DMS79 (cell line): ENCODE data around the gene POLR2I.
A peak's percentile ranks its signal among the peaks of the same experiment; 100 is the strongest.
"Not testable (repeated sequence)": the region's sequence is repeated elsewhere in the genome, so short reads cannot be mapped to it uniquely, and the experiment has no call there.

ENCODE experiments used
- DNase-seq: peaks from one replicate; lab custom pipeline; 2025; lab: John Stamatoyannopoulos, UW

Gene POLR2I

DNA sequence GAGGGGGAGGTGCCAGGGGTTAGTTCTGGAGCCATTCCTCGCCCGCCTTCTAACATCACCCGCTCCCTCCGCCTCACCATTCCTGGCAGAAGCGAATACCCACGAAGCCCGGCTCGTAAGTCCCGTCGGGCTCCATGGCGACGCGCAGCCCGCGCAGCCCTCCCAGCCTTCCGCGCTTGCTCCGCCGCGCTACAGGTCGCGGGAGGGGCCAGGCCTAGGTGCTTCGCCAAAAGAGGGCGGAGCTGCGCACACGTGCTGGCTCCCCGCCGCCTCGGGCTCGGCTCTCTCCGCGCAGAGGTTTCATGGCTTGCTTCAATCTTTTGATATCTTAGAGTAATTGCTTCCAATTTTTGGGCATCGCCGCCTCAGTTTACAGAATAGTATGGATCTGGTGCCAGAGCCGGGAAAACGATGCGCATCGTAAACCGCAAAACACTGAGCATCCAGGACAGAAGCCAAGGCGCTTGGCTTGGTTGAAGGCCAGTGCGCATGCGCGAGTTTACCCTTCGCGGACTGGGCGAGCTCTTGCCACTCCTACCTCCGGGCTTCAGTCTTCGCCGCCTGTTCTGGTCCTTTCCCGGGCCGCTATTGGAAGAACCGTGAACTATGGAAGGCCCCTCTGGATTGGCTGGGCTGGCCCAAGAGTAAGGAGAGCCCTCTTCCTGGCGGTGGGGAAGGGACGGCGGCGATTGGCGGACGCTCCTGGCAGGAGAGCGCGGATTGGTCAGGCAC, at the start of gene POLR2I:
Gene POLR2I (minus strand): TSS at position 155 of the 732 bp plus-strand sequence. CDS start 19 bp downstream, at position 136.
- peak; percentile 99 for DNase-seq

DNA sequence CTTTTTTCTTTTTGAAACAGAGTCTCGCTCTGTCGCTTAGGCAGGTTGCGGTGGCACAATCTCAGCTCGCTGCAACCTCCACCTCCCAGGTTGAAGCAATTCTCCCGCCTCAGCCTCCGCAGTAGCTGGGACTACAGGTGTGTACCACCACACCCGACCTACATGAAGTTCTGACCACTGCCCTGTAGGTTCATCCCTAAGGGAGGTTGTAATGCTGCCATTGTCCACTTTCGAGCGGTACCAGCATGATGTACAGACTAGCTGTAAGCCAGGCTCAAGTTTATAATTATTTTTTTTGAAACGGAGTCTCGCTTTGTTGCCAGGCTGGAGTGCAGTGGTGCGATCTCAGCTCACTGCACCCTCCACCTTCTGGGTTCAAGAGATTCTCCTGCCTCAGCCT, 49.1 kb upstream of the POLR2I start:
- no peak for DNase-seq

DNA sequence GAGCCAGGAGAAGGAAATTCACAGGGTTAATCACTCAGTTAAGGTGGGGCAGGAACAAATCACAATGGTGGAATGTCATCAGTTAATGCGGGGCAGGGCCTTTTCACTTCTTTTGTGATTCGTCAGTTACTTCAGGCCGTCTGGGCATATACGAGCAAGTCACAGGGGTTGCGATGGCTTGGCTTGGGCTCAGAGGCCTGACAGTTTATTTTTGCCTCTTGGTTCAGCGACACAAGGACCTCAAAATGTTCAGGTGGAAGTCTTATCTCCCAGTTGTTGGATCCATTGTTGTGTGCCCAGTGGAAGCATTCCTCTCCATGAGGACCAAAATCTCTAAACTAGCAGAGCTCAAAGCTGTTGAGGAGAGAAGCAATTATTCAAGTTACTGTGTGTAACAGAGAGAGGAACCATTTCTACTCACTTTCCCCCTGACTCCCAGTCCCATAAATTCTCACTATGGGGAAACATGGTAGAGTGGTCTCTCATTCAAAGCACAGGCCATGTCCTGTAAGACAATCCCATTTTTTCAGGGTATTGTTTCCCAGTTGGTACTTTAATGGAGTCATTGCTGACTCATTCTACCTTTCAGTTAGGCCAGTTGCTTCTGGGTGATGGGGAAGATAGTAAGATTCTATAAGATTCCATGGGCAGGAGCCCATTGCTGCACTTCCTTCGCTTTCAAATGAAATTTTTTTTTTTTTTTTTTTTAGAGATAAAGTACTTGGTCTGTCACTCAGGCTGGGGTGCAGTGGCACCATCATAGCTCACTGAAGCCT, 46.3 kb upstream of the POLR2I start:
- no peak for DNase-seq

DNA sequence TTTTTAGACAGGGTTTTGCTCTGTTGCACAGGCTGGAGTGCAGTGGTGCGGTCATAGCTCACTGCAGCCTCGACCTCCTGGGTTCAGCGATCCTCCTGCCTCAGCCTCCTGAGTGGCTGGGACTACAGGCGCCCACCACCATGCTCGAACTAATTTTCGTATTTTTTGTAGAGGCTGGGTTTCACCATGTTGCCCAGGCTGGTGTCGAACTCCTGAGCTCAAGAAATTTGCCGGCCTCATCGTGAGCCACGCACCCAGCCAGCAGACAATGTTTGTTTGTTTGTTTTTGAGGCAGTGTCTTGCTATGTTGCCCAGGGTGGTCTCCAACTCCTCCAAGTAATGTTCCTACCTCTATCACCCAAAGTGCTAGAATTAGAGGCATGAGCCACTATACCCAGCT, 38.5 kb upstream of the POLR2I start:
- no peak for DNase-seq

DNA sequence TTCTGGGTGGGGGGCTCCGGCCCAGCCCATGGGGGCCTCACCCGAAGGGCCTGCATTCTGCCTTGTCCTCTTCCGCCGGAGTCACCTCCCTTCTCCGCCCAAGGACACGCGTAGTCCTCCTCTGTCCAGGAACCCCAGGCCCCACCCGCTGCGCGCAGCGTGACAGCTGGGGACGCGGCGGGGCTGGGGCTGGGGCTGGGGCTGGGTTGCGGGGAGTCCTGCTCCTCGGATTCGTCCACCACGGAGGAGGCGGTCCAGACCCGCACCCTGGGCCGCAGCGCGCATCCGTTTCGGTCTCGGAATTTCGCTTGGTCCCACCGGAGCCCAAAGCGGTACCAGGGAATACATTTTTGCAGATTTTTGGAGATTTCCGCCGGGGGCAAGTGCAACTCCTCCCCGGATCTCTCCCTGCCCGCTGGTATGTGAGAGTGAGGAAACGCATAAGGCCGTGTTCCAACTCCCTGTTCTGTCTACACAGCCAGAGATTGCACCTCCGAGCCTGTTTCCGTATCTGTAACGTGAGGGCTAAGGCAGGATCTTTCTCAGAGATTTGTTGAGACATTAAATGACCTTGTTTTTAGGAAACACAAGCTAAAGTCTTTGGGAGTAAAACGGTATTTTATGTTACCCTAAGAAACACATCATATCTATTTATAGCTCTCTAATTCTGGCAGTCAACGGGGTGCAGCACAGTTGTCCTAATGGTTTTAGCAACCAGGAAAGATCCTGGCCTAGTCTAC, 37.8 kb upstream of the POLR2I start, which contains the start of gene COX7A1:
Gene COX7A1 (minus strand): TSS at position 96 of the 740 bp plus-strand sequence. CDS start 40 bp downstream, at position 56.
- DNase-seq: no peak

DNA sequence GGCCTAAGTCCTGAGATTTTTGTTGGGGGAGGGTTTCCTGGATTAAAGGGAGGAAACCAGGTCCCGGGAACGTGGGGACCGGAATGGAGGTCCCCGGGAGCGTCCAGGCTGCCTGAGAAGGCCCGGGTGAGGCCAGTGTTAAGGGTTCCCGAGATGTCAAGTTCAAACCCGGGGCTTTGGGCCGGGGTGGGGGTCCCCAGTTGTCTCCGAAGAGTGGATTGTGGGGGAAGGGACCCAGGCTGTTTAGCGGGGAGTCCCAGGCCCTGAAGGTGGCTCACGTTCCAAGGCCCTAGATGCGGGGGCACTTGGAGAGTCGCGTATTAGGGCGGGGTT, 37.3 kb upstream of the POLR2I start:
- DNase-seq: no peak

DNA sequence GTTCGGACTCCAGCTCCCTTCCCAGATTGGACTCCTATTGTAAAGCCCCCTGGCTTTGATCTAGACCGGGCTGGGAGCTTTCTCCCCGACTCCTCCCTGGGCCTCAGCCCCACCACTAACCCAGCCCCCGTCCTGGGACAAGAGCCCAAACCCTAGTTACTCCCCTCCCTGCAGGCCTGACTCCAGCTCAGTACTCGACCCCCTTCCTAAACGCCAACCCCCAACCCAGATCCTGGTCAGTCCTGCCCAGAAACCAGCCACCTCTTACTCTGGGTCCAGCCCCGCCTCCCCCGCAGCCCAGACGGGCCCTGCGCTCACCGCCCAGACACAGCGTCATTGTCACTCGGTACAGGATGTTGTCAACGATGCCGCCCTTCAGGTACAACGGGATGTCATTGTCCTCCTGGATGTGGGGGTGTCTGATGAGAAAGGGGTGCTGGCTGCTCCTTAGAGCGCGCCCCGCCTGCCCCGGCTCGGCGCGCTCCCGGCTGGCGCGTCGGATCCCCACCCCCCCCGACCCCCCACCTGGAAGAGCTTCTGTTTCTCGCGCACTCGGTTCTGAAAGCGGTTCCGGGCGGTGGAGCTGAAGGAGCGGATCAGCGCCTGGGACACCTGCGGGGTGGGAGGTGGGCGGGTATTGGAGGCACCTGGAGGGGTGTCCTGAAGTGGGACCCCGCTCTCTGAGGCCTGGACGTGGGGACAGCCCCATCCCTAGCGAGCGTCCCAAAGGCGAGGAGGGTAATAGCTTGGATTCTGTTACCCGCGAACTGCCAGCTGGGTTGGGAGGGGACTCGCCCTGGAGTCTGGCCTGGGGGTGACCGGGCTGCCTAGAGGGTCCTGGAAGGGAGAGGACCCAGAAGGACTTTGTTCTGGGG, 36.7 kb upstream of the POLR2I start:
- DNase-seq: no peak

DNA sequence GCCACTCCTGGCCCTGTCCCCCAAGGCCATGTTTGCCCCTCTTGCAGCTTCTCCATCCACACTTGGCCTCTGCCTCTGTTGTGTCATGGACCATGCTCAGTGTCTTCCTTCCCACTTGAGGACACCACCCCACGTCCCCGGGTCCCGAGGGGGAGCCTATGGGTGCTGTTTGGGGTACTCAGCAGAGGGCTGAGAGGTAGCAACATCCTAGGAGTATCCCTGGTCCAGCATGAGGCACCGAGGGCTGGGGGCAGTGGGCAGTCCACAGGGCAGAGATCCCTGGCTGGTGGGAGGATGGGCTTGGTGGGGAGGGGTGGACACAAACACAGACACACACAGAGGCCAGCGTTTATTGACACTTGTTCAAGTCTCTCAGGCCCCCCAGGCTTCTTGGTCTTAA, 35.9 kb upstream of the POLR2I start:
- no peak for DNase-seq

DNA sequence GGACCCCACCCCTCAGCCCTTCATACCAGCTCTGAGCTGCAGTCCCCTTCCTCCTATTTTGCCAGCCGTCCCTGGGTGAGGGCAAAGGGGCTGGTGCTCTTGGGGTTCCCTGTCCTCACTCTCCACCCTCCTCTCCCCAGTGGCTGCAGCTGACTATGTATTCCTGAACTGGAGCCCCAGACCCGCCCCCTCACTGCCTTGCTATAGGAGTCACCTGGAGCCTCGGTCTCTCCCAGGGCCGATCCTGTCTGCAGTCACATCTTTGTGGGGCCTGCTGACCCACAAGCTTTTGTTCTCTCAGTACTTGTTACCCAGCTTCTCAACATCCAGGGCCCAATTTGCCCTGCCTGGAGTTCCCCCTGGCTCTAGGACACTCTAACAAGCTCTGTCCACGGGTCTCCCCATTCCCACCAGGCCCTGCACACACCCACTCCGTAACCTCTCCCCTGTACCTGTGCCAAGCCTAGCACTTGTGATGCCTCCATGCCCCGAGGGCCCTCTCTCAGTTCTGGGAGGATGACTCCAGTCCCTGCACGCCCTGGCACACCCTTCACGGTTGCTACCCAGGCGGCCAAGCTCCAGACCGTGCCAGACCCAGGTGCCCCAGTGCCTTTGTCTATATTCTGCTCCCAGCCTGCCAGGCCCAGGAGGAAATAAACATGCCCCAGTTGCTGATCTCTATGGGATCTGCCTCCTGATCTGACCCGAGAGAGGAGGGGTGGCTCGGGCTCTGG, 35.2 kb upstream of the POLR2I start:
- DNase-seq: no peak

DNA sequence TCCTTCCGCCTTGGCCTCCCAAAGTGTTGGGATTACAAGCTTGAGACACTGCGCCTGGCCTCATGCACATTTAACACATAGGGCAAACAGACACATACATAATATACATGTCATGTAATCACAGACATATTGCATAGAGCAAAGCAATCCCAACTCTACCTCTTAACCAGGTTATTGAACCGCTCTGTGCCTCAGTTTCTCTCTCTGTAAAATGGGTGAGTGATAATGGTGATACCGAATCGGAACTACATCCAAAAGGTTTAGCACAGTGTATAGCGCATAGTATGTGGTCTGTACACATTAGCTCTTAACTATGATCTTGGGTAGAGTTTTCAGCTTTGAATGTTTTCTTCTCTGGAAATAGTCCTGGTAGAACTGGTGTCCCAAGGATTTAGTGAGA, 29.9 kb upstream of the POLR2I start:
- no peak for DNase-seq

DNA sequence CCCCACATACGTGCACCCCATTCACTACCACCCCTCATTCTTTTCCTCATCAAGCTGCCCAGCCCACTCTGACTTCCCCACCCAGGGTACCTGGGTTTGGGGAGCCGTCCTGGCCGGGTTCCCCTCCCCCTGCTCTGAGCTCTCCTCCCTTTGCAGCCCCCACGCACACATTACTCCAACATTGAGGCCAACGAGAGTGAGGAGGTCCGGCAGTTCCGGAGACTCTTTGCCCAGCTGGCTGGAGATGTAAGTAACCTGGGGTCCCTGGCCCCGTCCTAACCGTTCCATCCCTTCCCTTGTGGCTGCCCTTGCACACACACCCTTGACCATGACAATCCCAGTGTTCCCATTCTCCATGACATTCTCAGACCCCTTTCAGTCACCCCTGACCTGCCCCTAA, 27.8 kb upstream of the POLR2I start:
- no peak for DNase-seq

DNA sequence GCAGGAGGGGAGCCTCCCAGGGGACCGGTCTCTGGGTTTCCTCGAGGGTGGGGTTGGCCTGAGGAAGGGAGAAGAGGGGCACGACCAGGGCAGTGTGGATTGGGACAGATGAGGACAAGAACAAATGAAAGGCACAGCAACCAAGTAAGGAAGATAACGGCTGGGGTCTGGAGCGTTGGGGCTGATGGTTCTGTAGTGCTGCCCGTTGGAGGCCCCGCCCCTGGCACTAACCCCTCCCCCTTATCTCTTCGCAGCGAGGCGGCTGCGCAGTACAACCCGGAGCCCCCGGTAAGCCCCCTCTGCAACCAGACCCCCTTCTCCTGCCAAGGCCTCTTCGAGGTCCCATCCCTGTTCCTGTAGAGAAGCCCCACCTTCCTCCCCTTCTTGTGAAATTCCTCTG, 27.4 kb upstream of the POLR2I start:
- DNase-seq: no peak

DNA sequence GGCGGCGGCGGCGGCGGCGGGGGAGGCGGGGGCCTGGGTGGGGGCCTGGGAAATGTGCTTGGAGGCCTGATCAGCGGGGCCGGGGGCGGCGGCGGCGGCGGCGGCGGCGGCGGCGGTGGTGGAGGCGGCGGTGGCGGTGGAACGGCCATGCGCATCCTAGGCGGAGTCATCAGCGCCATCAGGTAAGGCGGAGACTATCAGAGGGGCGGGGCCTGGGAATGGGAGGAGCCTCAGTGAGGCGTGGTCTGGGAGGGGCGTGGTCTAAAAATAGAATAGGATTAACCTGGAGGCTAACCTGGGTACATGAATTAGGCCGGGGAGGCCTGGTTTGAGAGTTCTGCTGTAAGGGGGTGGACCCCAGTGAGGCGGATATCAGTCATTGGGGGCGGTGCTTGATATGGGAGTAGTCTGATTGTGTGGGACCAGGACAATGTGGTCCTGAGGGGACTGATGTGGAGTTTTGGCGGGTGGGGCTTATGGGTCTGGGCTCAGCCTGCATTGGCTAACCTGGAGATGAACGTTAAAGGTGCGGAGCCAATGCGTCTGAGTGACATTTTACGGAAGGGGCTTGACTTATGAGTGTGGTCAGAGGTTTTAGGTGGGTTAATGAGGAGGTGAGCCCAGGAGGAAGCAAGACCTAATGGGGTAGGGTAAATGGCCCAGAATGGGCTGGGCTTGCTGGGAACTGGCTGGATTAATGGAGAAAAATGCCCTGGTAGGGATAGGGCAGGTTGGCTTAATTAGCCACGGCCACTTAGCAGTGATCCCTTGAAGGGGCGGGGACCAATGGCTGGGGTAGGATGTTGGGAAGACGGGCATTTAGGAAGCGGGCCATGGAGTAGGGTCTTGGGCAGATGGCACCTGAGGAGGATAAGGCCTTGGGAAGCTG, 26.6 kb upstream of the POLR2I start:
- peak; percentile 34 for DNase-seq

DNA sequence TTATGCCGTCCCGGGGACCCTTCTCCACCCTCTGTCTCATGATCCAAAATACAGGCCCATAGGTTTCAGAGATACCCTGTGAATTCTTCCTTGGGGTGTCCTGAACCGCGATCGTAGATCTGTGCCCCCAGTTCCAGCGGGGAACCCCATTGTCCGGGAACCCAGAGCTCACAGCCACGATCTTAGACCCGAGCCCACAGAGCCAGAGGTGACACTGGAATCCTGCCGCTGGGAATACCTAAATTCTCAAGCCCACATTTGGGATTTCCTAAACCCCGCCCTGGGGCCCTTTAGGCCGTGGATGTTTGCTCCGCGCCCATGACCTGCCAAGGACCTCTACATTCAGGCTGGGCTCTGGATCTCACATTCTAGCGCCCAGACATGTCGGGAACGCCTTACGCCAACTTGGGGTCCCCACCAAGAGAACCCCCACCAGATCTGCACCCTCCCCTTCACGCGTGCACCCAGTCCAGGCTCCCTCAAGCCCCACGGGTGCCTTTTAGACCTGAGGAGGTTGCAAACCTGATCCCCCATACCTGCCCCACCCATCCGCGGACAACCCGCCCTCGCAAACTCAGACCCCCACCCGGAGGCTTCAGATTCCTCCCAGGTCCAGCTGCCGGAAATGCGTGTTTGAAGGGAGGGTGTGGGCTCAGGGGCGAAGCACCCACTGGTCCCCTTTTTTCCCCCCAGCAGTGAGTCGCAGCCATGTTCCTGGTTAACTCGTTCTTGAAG, 25.8 kb upstream of the POLR2I start:
- DNase-seq: peak; percentile 34

DNA sequence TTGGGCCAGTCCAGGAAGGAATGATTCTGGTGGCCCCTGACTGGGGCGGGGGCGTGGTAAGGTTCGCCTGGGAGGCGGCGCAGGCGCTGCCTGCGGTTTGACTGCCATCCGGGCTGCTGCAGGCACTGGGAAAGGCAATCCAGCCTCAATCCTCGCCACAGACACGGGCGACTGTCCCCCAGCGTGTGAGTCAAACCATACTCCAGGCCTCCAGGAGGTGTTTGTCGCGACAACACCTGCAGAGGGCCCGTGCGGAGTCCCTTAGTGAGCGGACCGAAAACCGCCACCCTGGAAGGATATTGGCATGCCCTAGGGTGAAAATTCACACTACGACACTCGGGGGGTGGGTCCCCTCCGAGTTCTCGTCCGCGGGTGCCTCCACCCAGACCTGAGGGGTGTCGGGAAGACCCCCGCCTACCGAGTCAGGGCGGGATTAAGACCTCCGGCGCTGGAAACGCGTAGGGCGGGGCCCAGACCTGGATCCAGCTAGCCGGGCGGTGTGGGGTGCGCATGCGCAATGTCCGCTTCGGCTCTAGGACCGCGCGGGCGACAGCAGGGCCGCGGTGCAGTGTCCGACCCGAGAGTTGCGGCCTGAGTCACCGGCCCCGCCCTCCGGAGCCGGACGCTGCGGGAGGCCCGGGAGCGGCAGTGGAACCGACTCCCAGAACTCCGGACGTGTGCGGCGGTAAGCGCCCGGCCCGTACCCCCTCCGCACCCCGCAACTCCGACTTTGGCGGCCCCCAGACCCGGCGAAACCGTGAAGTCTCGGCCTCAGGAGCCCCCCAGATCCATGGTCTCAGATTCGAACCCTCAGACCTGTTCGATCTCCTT, 25.0 kb upstream of the POLR2I start, which contains the start of gene CAPNS1:
Gene CAPNS1 (plus strand): TSS at position 594 of the 831 bp plus-strand sequence. CDS start 946 bp downstream, outside the sequence.
- peak; percentile 81 for DNase-seq

DNA sequence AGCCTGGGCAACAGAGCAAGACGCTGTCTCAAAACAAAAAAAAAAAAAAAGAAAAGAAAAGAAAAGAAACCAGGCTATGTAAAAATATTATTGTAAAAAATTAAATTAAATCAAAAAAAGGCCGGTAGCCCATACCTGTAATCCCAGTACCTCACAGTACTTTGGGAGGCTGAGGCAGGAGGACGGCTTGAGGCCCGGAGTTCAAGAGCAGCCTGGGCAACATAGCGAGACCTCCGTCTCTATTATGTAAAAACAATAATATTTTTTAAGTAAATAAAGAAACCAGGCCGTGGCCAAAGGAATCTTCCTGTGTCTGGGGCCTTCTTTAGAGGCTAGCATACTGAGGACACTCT, 24.4 kb upstream of the POLR2I start:
- DNase-seq: no peak

DNA sequence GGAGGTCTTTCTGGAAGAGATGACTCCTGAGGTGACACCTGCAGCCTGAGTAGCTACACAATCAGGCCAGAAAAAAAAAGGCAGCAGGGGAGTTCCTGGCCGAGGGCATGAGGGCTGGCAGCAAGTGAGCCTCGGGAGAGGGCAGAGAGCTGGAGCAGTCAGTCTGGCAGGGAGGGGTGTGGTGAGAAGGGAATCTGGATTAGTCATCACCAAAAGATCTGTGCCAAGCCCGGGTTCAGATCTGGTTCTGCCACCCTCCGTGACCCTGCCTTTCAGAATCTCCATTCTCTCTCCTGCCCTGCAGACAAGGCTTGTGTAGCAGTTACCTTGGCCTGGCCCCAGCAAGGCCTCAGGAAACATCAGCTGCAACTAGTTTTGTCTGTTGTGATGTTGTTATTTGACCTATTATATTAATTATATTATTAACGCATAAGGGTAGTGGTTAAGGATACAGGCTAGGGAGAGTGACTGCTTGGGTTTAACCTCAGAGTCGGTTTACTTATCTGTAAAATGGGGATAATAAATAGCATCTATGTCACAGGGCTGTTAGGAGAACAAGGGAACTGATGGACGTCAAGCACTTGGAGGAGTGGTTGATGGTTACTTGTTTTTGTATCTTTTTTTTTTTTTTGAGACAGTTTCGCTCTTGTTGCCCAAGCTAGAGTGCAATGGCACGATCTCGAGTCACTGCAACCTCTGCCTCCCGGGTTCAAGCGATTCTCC, 22.4 kb upstream of the POLR2I start:
- DNase-seq: peak; percentile 61

DNA sequence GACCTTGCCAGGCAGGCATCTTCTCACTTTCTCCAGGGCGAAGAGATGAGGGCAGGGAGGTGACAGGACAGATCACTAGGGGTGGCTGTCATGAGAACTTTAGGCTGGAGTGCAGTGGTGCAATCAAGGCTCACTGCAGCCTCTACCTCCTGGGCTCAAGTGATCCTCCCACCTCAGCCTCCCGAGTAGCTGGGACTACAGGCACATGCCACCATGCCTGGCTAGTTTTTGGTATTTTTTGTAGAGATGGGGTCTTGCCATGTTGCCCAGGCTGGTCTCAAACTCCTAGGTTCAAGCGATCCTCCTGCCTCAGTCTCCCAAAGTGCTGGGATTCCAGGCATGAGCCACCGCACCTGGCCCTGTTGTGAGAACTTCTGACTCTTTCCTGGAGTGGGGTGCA, 20.2 kb upstream of the POLR2I start:
- not testable (repeated sequence) for DNase-seq
